ENCODE measurements around the gene DLX2. TPM values are rescaled to one million over a fixed set of nuclear protein-coding genes. Genes with fewer than 3 reads are reported as not detected.

Gene DLX2
- total RNA-seq, 4 donors from 2014 or later: not detected

DNA sequence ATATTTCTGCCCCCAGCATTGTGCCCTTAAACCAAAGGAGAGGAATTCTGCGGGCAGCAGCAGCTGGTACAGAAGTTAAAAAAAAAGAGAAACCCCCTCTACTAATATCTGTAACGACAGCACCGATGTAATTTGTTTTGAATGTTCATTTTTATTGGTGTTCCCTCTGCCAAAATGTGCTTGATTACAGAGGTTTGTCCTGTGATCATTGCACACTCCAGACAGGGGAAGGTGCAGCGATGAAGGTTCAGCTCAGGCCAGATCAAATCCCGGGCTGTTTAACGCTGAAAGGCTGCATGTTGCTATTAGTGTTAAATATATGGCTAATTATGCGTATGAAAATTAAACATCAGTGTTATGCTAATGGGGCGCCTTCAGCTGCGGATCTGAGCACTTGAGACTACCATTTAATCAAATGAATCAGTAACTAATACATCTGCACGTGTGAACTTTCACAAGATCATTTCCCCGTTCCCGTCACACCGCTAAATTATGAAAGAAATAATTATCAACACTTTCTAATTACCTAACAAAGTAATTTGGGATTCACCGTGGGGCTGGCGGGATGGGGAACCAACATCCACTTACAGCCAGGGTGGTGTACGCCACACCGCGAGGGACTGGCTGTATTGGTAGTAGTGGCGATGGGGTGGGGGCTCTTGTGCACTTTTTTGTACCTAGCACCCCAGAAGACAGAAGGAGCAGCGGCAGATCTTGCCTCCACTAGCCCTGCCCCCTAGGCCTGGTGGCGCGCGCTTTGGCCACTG lies 18.9 kb downstream of the DLX2 start:
- DNase-seq: no peak

GRCh38 chr2:172082944-172083627 lies 19.6 kb downstream of the DLX2 start:
- Histone ChIP-seq H3K9me3 (no peaks in the 10 kb centered on the region), H3K27me3 (peaks cover 45 to 100% (median 74%) of the 10 kb centered on the region in 4 donors), H3K27ac (no peak overlapping the region), H3K4me1 (peaks cover 29 to 67% (median 35%) of the 10 kb centered on the region in 3 donors), H3K4me3 (no peak overlapping the region), H3K36me3 (no peaks in the 10 kb centered on the region)
- no peak for DNase-seq
- 8 to 13% methylated on average over 12 to 32 of the region's 42 CpGs for WGBS, 2 donors
- intact Hi-C loops (cut with DNase I): no loop called here
- TF ChIP-seq POLR2A (IDR thresholded peaks at IDR 0.05): no peak
- TF ChIP-seq, protein P1, sequence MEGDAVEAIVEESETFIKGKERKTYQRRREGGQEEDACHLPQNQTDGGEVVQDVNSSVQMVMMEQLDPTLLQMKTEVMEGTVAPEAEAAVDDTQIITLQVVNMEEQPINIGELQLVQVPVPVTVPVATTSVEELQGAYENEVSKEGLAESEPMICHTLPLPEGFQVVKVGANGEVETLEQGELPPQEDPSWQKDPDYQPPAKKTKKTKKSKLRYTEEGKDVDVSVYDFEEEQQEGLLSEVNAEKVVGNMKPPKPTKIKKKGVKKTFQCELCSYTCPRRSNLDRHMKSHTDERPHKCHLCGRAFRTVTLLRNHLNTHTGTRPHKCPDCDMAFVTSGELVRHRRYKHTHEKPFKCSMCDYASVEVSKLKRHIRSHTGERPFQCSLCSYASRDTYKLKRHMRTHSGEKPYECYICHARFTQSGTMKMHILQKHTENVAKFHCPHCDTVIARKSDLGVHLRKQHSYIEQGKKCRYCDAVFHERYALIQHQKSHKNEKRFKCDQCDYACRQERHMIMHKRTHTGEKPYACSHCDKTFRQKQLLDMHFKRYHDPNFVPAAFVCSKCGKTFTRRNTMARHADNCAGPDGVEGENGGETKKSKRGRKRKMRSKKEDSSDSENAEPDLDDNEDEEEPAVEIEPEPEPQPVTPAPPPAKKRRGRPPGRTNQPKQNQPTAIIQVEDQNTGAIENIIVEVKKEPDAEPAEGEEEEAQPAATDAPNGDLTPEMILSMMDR (IDR thresholded peaks at IDR 0.05): no peak

More for the DNA sequence above, 18.9 kb downstream of the DLX2 start:
- WGBS, 2 donors: 17% methylated on average over 15 to 19 of the region's 23 CpGs
- Histone ChIP-seq H3K36me3 (no peaks in the 10 kb centered on the region), H3K4me3 (peak overlapping the region in 1 of 4 donors; percentile 42), H3K27me3 (peaks cover 45 to 100% (median 81%) of the 10 kb centered on the region in 4 donors), H3K27ac (no peak overlapping the region), H3K4me1 (peaks cover 29 to 74% (median 35%) of the 10 kb centered on the region in 3 donors), H3K9me3 (no peaks in the 10 kb centered on the region)
- TF ChIP-seq, protein P1 (IDR thresholded peaks at IDR 0.05): no peak
- no peak for TF ChIP-seq POLR2A (IDR thresholded peaks at IDR 0.05)
- intact Hi-C loops (cut with DNase I): no loop called here

- H3K4me3 ChIP-seq: no peak overlapping the region
- intact Hi-C loops (cut with DNase I): no loop called here
- TF ChIP-seq, protein P1 (IDR thresholded peaks at IDR 0.05): no peak
- no peak for TF ChIP-seq POLR2A (IDR thresholded peaks at IDR 0.05)
- H3K4me1 ChIP-seq: peaks cover 28 to 59% (median 35%) of the 10 kb centered on the region in 3 donors
- no peak overlapping the region for H3K27ac ChIP-seq
- H3K27me3 ChIP-seq: peaks cover 40 to 94% (median 67%) of the 10 kb centered on the region in 4 donors
- WGBS, 2 donors: 16 to 19% methylated on average over 10 to 14 of the region's 14 CpGs
- no peaks in the 10 kb centered on the region for H3K36me3 ChIP-seq
- no peaks in the 10 kb centered on the region for H3K9me3 ChIP-seq
- DNase-seq: no peak
Measured at GRCh38 chr2:172082105-172082943, 20.4 kb downstream of the DLX2 start.

DNA sequence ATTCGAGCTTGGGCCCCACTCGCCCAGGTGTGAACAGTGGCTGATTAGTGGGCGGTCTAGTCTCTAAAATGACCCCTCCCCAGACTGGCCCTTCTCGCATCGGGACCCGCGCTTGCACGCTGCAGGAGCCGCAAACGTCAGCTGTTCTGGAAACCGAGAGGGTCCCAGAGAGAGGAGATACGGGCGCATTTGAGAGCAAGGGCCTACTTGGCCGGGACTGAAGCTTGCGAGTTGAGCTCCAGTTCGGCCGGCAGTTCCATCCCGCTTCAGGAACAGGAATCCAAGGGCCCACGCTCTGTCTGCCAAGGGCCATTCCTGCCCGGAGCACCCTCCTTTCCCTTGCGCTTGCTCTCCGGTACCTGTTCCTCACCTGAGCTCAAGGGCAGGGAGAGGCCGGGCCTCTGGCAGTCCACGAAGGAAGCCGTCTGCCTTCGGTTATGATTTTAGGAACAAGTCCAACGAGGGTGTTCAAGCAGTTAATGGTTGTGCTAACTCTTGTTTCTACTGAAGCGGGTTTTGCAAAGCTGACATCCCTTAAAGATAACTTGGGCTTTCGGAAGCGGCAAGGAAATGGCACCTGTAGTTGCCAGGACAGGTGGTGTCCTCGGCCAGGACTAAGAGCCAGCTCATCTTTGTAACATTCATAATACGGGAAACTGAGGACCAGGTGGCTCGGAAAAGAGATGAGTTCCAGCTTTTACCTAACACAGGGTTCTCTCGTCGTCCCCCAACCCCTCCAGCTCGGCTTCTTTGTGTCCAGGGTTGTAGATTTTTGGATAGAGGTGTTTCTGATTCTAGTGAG lies 21.3 kb downstream of the DLX2 start:
- peaks cover 34 to 85% (median 58%) of the 10 kb centered on the region in 4 donors for H3K27me3 ChIP-seq
- H3K4me3 ChIP-seq: no peak overlapping the region
- intact Hi-C loops (cut with DNase I): no loop called here
- H3K4me1 ChIP-seq: peaks cover 21 to 50% (median 27%) of the 10 kb centered on the region in 3 donors
- 21 to 24% methylated on average over 9 to 17 of the region's 36 CpGs for WGBS, 2 donors
- no peak overlapping the region for H3K27ac ChIP-seq
- H3K36me3 ChIP-seq: no peaks in the 10 kb centered on the region
- H3K9me3 ChIP-seq: no peaks in the 10 kb centered on the region
- no peak for TF ChIP-seq POLR2A (IDR thresholded peaks at IDR 0.05)
- TF ChIP-seq, protein P1 (IDR thresholded peaks at IDR 0.05): no peak
- no peak for DNase-seq
